Lower leg skin (tissue), 3 donors: ENCODE results near the gene ZDHHC14.

Experiments used
- POLR2A ChIP-seq, 2 donors: fragments of 450-650 bp; IDR thresholded peaks; one replicate each; pipeline ENCODE4 v1.6.1; 2016 to 2017; ENCODE audit warnings: antibody characterized with exemption in 2 of 2, mild to moderate bottlenecking in 1 of 2, moderate library complexity in 1 of 2
- TF ChIP-seq, protein P1 (sequence below), 3 donors: fragments of 450-650 bp; IDR thresholded peaks; one replicate each; pipeline ENCODE4 v1.5.1; 2016; ENCODE audit warnings: antibody characterized with exemption in 3 of 3, mild to moderate bottlenecking in 3 of 3, moderate library complexity in 2 of 3

DNA sequence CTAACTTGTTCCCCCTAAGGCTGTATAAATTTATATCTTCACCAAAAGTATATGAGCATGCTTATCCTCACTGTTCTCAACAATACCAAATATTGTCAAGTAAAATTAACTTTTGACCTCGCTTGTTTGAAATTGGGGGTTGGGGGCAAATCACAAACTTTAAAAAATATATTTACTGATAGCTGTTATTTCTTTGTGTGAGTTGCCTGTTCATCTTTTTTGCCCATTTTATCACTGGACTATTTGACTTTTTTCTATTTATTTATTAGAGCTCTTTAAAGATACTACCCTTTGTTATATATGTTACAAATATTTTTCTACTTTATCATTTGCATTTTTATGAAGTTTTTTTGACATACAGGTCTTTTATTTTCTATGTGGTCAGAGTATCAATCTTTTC, 187.7 kb downstream of the ZDHHC14 start:
- TF ChIP-seq, protein P1, sequence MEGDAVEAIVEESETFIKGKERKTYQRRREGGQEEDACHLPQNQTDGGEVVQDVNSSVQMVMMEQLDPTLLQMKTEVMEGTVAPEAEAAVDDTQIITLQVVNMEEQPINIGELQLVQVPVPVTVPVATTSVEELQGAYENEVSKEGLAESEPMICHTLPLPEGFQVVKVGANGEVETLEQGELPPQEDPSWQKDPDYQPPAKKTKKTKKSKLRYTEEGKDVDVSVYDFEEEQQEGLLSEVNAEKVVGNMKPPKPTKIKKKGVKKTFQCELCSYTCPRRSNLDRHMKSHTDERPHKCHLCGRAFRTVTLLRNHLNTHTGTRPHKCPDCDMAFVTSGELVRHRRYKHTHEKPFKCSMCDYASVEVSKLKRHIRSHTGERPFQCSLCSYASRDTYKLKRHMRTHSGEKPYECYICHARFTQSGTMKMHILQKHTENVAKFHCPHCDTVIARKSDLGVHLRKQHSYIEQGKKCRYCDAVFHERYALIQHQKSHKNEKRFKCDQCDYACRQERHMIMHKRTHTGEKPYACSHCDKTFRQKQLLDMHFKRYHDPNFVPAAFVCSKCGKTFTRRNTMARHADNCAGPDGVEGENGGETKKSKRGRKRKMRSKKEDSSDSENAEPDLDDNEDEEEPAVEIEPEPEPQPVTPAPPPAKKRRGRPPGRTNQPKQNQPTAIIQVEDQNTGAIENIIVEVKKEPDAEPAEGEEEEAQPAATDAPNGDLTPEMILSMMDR (IDR thresholded peaks at IDR 0.05) = no peak
- no peak for TF ChIP-seq POLR2A (IDR thresholded peaks at IDR 0.05)
